HG02973 (cell line): ENCODE data around the gene NADSYN1.

Experiments used
- ATAC-seq: cut with Tn5 transposase; IDR thresholded peaks from one replicate; pipeline ENCODE4 v1.9.1; 2021; ENCODE audit warnings: moderate library complexity; ENCODE audit not compliant: unreplicated experiment

The NADSYN1 gene

GRCh38 chr11:71450939-71451338 is 2.1 kb upstream of the NADSYN1 start:
- ATAC-seq: no peak

- no peak for ATAC-seq
Measured at GRCh38 chr11:71451596-71452198, 1.3 kb upstream of the NADSYN1 start.

- ATAC-seq: no peak
Measured at GRCh38 chr11:71452199-71453036, 585 bp upstream of the NADSYN1 start.

GRCh38 chr11:71453918-71454304 is 908 bp downstream of the NADSYN1 start:
- ATAC-seq: no peak

GRCh38 chr11:71454470-71455113 is 1.6 kb downstream of the NADSYN1 start:
- ATAC-seq: no peak

- ATAC-seq: no peak
Measured at GRCh38 chr11:71456294-71456693, 3.3 kb downstream of the NADSYN1 start.

- no peak for ATAC-seq
Measured at GRCh38 chr11:71456831-71457230, 3.8 kb downstream of the NADSYN1 start.

- ATAC-seq: no peak
Measured at GRCh38 chr11:71458146-71459070, 5.4 kb downstream of the NADSYN1 start.

- ATAC-seq: no peak
Measured at GRCh38 chr11:71459076-71459766, 6.2 kb downstream of the NADSYN1 start.

- ATAC-seq: no peak
Measured at GRCh38 chr11:71459767-71460320, 6.8 kb downstream of the NADSYN1 start.

- ATAC-seq: no peak
Measured at GRCh38 chr11:71461696-71462095, 8.7 kb downstream of the NADSYN1 start.

- no peak for ATAC-seq
Measured at GRCh38 chr11:71462726-71463125, 9.7 kb downstream of the NADSYN1 start.

GRCh38 chr11:71463331-71464211 is 10.6 kb downstream of the NADSYN1 start:
- no peak for ATAC-seq

- ATAC-seq: no peak
Measured at GRCh38 chr11:71465054-71465453, 12.1 kb downstream of the NADSYN1 start.

GRCh38 chr11:71466358-71466757 is 13.4 kb downstream of the NADSYN1 start:
- no peak for ATAC-seq

- no peak for ATAC-seq
Measured at GRCh38 chr11:71467164-71467563, 14.2 kb downstream of the NADSYN1 start.

GRCh38 chr11:71470946-71471345 is 17.9 kb downstream of the NADSYN1 start:
- ATAC-seq: no peak

- no peak for ATAC-seq
Measured at GRCh38 chr11:71472357-71472885, 19.4 kb downstream of the NADSYN1 start.
